Measurements from ENCODE around the gene DYSF.

The DYSF gene

GRCh38 chr2:71570951-71571460 is 117.6 kb downstream of the DYSF start:
- H3K9me3 ChIP-seq (ENCODE audit: insufficient read depth, low read depth, low read length): peaks cover 3% of the 10 kb centered on the region; the same call in 1 of the 2 replicates
- H2AFZ ChIP-seq (ENCODE audit: low read length): no peak overlapping the region
- H3K79me2 ChIP-seq (ENCODE audit: insufficient read depth, low read length): no peaks in the 10 kb centered on the region
- H3K4me3 ChIP-seq (ENCODE audit: low read length, poor library complexity, severe bottlenecking): no peak overlapping the region
- H3K4me2 ChIP-seq (ENCODE audit: low read depth, low read length, poor library complexity, severe bottlenecking): no peak overlapping the region
- no peaks in the 10 kb centered on the region for H3F3A ChIP-seq (ENCODE audit: low read depth)
- H4K20me1 ChIP-seq (ENCODE audit: insufficient read depth, low read length, poor library complexity, severe bottlenecking): no peaks in the 10 kb centered on the region
- H3K9me2 ChIP-seq (replicated peaks; ENCODE audit: low read depth, low read length): no peaks in the 10 kb centered on the region
- TF ChIP-seq EZH2phosphoT487 (IDR thresholded peaks at IDR 0.05; ENCODE audit: borderline replicate concordance) (no peak), CTCF (conservative IDR thresholded peaks at IDR 0.05; ENCODE audit: low read length) (no peak)
- H3K27me3 ChIP-seq (ENCODE audit: insufficient read depth, low read length, poor library complexity, severe bottlenecking): no peaks in the 10 kb centered on the region
- no peaks in the 10 kb centered on the region for H3K36me3 ChIP-seq (ENCODE audit: insufficient read depth, low read length)
- no peak overlapping the region for H3K9ac ChIP-seq (ENCODE audit: low read depth, low read length, poor library complexity, severe bottlenecking)
- H3K4me1 ChIP-seq (ENCODE audit: insufficient read depth, low read length, poor library complexity, severe bottlenecking): no peaks in the 10 kb centered on the region

- no peaks in the 10 kb centered on the region for H4K20me1 ChIP-seq (ENCODE audit: insufficient read depth, low read length, poor library complexity, severe bottlenecking)
- TF ChIP-seq CTCF (conservative IDR thresholded peaks at IDR 0.05; ENCODE audit: low read length): no peak
- no peak for TF ChIP-seq EZH2phosphoT487 (IDR thresholded peaks at IDR 0.05; ENCODE audit: borderline replicate concordance)
- no peaks in the 10 kb centered on the region for H3K9me2 ChIP-seq (replicated peaks; ENCODE audit: low read depth, low read length)
- H3K4me2 ChIP-seq (ENCODE audit: low read depth, low read length, poor library complexity, severe bottlenecking): no peak overlapping the region
- H3K36me3 ChIP-seq (ENCODE audit: insufficient read depth, low read length): no peaks in the 10 kb centered on the region
- peaks cover 3% of the 10 kb centered on the region; the same call in 1 of the 2 replicates for H3K9me3 ChIP-seq (ENCODE audit: insufficient read depth, low read depth, low read length)
- H3K9ac ChIP-seq (ENCODE audit: low read depth, low read length, poor library complexity, severe bottlenecking): no peak overlapping the region
- H3K4me3 ChIP-seq (ENCODE audit: low read length, poor library complexity, severe bottlenecking): no peak overlapping the region
- no peak overlapping the region for H2AFZ ChIP-seq (ENCODE audit: low read length)
- no peaks in the 10 kb centered on the region for H3K79me2 ChIP-seq (ENCODE audit: insufficient read depth, low read length)
- H3K4me1 ChIP-seq (ENCODE audit: insufficient read depth, low read length, poor library complexity, severe bottlenecking): no peaks in the 10 kb centered on the region
- H3K27me3 ChIP-seq (ENCODE audit: insufficient read depth, low read length, poor library complexity, severe bottlenecking): no peaks in the 10 kb centered on the region
- H3F3A ChIP-seq (ENCODE audit: low read depth): no peaks in the 10 kb centered on the region
Observed at GRCh38 chr2:71571945-71572344, 118.6 kb downstream of the DYSF start.

- Histone ChIP-seq H3K4me3 (ENCODE audit: low read length, poor library complexity, severe bottlenecking) (no peak overlapping the region), H3K36me3 (ENCODE audit: insufficient read depth, low read length) (no peaks in the 10 kb centered on the region), H3K9ac (ENCODE audit: low read depth, low read length, poor library complexity, severe bottlenecking) (no peak overlapping the region), H3F3A (ENCODE audit: low read depth) (no peaks in the 10 kb centered on the region), H4K20me1 (ENCODE audit: insufficient read depth, low read length, poor library complexity, severe bottlenecking) (no peaks in the 10 kb centered on the region), H3K27me3 (ENCODE audit: insufficient read depth, low read length, poor library complexity, severe bottlenecking) (no peaks in the 10 kb centered on the region), H2AFZ (ENCODE audit: low read length) (no peak overlapping the region), H3K4me1 (ENCODE audit: insufficient read depth, low read length, poor library complexity, severe bottlenecking) (no peaks in the 10 kb centered on the region), H3K9me3 (ENCODE audit: insufficient read depth, low read depth, low read length) (peaks cover 3% of the 10 kb centered on the region; the same call in 1 of the 2 replicates), H3K79me2 (ENCODE audit: insufficient read depth, low read length) (no peaks in the 10 kb centered on the region), H3K9me2 (replicated peaks; ENCODE audit: low read depth, low read length) (no peaks in the 10 kb centered on the region), H3K4me2 (ENCODE audit: low read depth, low read length, poor library complexity, severe bottlenecking) (no peak overlapping the region)
- TF ChIP-seq CTCF (conservative IDR thresholded peaks at IDR 0.05; ENCODE audit: low read length) (no peak), EZH2phosphoT487 (IDR thresholded peaks at IDR 0.05; ENCODE audit: borderline replicate concordance) (no peak)
Observed at GRCh38 chr2:71575966-71576365, 122.6 kb downstream of the DYSF start.
